Endothelial cell of umbilical vein (primary cell): Measurements from ENCODE around the gene PEAR1. TPM values are rescaled to one million over a fixed set of nuclear protein-coding genes. Genes with fewer than 3 reads are reported as not detected.

Source experiments
- BruUV-seq: library from RNA; stranded (reverse); fragments of 400-500 nt; replicated peaks from 2 replicates; lab custom pipeline; 2021; lab: Mats Ljungman, UMichigan
- CTCF ChIA-PET: fragments of 300-600, 350-600 bp; sonication (Branson Sonifier 250); formaldehyde crosslinking; loops from one replicate; lab custom pipeline; 2021; ENCODE audit warnings: antibody characterized with exemption, inconsistent platforms; lab: Charles Lee
- POLR2A ChIA-PET: fragments of 300-600, 350-600 bp; sonication (Branson Sonifier 250); formaldehyde crosslinking; loops from one replicate; lab custom pipeline; 2021; ENCODE audit warnings: antibody characterized with exemption, inconsistent platforms; lab: Charles Lee
- DNase-seq: peaks from one replicate; pipeline ENCODE4 v3.0.0-alpha.2; 2011; ENCODE audit warnings: low read depth, low spot score
- FAIRE-seq: peaks from 2 replicates; lab custom pipeline; 2011; peaks lifted over from hg19 to GRCh38; lab: Jason Lieb, UNC
- H2AFZ ChIP-seq: 2 replicates; pipeline ENCODE4 v1.6.0; 2012; ENCODE audit warnings: low read depth, low read length, control low read depth, inconsistent platforms
- H3K27ac ChIP-seq: 2 replicates; pipeline ENCODE4 v1.5.1; 2011; ENCODE audit warnings: low read depth, mild to moderate bottlenecking, control low read depth, low read length, moderate library complexity; ENCODE audit not compliant: insufficient read depth
- H3K27me3 ChIP-seq, 2 experiments: 2 replicates each; pipeline versions ENCODE4 v1.6.0 to v1.6.1; 2011; ENCODE audit warnings: low read length in 2 of 2, mixed read lengths in 1 of 2; ENCODE audit not compliant: control insufficient read depth in 2 of 2, insufficient read depth in 2 of 2
- H3K36me3 ChIP-seq, 2 experiments: 2 replicates in 1 of 2; 3 replicates in 1 of 2; pipeline ENCODE4 v1.5.1; 2011; ENCODE audit warnings: low read length in 2 of 2, mild to moderate bottlenecking in 1 of 2, moderate library complexity in 1 of 2; ENCODE audit not compliant: control insufficient read depth in 2 of 2, insufficient read depth in 2 of 2; ENCODE audit errors: extremely low read depth in 1 of 2
- H3K4me1 ChIP-seq: 3 replicates; pipeline ENCODE4 v1.5.1; 2011; ENCODE audit warnings: mild to moderate bottlenecking, low read length; ENCODE audit not compliant: control insufficient read depth, insufficient read depth; ENCODE audit errors: extremely low read depth
- H3K4me2 ChIP-seq: 2 replicates; pipeline ENCODE4 v1.6.1; 2011; ENCODE audit warnings: low read length, control low read depth, mixed read lengths; ENCODE audit not compliant: insufficient read depth
- H3K4me3 ChIP-seq, 3 experiments: fragments of 200-600 bp in 1 of 3; sonication (generic), shearing (Covaris generic) in 1 of 3; replicated peaks in 1 of 3; 2 replicates each; pipeline ENCODE4 v1.5.1; 2011 to 2016; ENCODE audit warnings: control low read depth in 3 of 3, low read length in 3 of 3, mild to moderate bottlenecking in 2 of 3, inconsistent platforms in 1 of 3, low read depth in 1 of 3, moderate library complexity in 1 of 3; ENCODE audit not compliant: insufficient read depth in 1 of 3
- H3K79me2 ChIP-seq: 2 replicates; pipeline ENCODE4 v1.6.0; 2012; ENCODE audit warnings: low read length, inconsistent platforms; ENCODE audit not compliant: control insufficient read depth, insufficient read depth
- H3K9ac ChIP-seq: replicated peaks from 2 replicates; pipeline ENCODE3; 2011; ENCODE audit warnings: low read length, control low read depth; ENCODE audit not compliant: insufficient read depth; ENCODE audit errors: extremely low read depth
- H3K9me1 ChIP-seq: replicated peaks from 3 replicates; pipeline ENCODE4 v1.6.0; 2011; ENCODE audit warnings: mild to moderate bottlenecking, low read length; ENCODE audit not compliant: control insufficient read depth, insufficient read depth; ENCODE audit errors: extremely low read depth
- H3K9me3 ChIP-seq: replicated peaks from 2 replicates; pipeline ENCODE4 v1.5.1; 2012; ENCODE audit warnings: low read length, inconsistent platforms; ENCODE audit not compliant: control insufficient read depth, insufficient read depth
- H4K20me1 ChIP-seq: replicated peaks from 2 replicates; pipeline ENCODE3; 2011; ENCODE audit warnings: mild to moderate bottlenecking, low read length; ENCODE audit not compliant: control insufficient read depth, insufficient read depth; ENCODE audit errors: extremely low read depth
- EZH2 ChIP-seq: IDR thresholded peaks from 2 replicates; pipeline ENCODE4 v1.6.1; 2012; ENCODE audit warnings: borderline replicate concordance, low read depth, mild to moderate bottlenecking, moderate library complexity, low read length, inconsistent platforms; ENCODE audit not compliant: severe bottlenecking
- FOS ChIP-seq: IDR thresholded peaks from 2 replicates; pipeline ENCODE4 v1.6.1; 2011; ENCODE audit warnings: mild to moderate bottlenecking, low read length, moderate library complexity, borderline replicate concordance; ENCODE audit not compliant: insufficient read depth
- GATA2 ChIP-seq: IDR thresholded peaks from 2 replicates; pipeline ENCODE4 v1.7.0; 2011; ENCODE audit warnings: low read depth, mild to moderate bottlenecking, moderate library complexity, mixed read lengths, low read length; ENCODE audit not compliant: insufficient read length, insufficient read depth
- JUN ChIP-seq: IDR thresholded peaks from 2 replicates; pipeline ENCODE4 v1.6.1; 2011; ENCODE audit warnings: borderline replicate concordance, low read depth; ENCODE audit not compliant: insufficient read length, insufficient read depth
- MYC ChIP-seq: IDR thresholded peaks from one replicate; pipeline ENCODE4 v1.6.1; 2011; ENCODE audit warnings: mild to moderate bottlenecking, low read depth, low read length
- POLR2A ChIP-seq: IDR thresholded peaks from 2 replicates; pipeline ENCODE4 v1.6.1; 2012; ENCODE audit warnings: low read depth, mild to moderate bottlenecking, control low read depth, low read length
- POLR2AphosphoS5 ChIP-seq: IDR thresholded peaks from 2 replicates; pipeline ENCODE4 v1.6.1; 2012; ENCODE audit warnings: low read depth, mild to moderate bottlenecking, control low read depth, low read length, moderate library complexity; ENCODE audit not compliant: insufficient read depth
- dilution Hi-C: fragments of 300-500 bp; cut with MboI; formaldehyde crosslinking; loops from one replicate; pipeline ENCODE4 v1.15.0; 2019; ENCODE audit warnings: low sequenced_read_pairs; ENCODE audit not compliant: extremely low pct_ligation_motif_present
- intact Hi-C: fragments of 100-400 bp; cut with micrococcal nuclease; formaldehyde crosslinking; loops from one replicate; pipeline ENCODE4 v1.10.0; 2022
- polyA plus RNA-seq, 4 experiments: library from polyadenylated mRNA; depleted of rRNA in 3 of 4; stranded (reverse) in 3 of 4; unstranded in 1 of 4; fragments of >200 nt; gene quantifications; 2 replicates each; pipeline versions ENCODE4 v1.2.1 to v1.2.3, GENCODE V29; 2011 to 2012; ENCODE audit warnings: missing spikeins in 1 of 4
- total RNA-seq: library from RNA; stranded (reverse); gene quantifications from 2 replicates; pipeline ENCODE4 v1.2.3, GENCODE V29; 2021
- TF ChIP-seq, protein P1 (sequence below), 2 donors: IDR thresholded peaks; 1 replicate in 1 of 2; 2 replicates in 1 of 2; pipeline ENCODE4 v1.5.1; 2011; ENCODE audit warnings: low read length in 2 of 2, mild to moderate bottlenecking in 2 of 2, moderate library complexity in 2 of 2, control low read depth in 1 of 2, inconsistent platforms in 1 of 2, low read depth in 1 of 2; ENCODE audit not compliant: insufficient read depth in 1 of 2; ENCODE audit errors: extremely low read depth in 1 of 2
- TF ChIP-seq, protein P2 (sequence below): IDR thresholded peaks from 2 replicates; pipeline ENCODE4 v1.6.1; 2011; ENCODE audit not compliant: insufficient read depth, insufficient read length

PEAR1 gene
- total and polyA plus RNA-seq, 2 donors (not counting 3 experiments of a cell fraction or from before 2014, with no cell fraction given), result 90.7 to 106 TPM

DNA sequence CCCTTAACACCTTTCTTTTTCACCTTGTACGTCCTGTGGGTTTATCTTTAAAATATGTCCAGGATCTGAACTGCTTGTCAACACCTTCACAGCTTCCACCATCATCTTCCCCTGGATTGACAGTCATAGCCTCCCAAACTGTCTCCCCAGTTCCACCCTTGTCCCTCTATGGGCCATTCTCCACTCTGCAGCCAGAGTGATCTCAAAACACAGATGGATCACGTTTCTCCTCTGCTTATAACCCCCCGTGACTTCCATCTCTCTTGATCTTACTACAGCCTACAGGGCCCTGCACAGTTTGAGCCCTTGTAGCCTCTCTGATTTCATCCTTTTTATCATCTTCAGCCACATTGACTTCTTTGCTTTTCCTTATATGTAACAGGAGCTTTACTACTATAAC lies 38.9 kb upstream of the PEAR1 start:
- no peak for DNase-seq
- CTCF ChIA-PET, result interaction anchor here (1.5 to 10.5 kb wide), 3 partner anchors 17 to 164 kb away, joined by 3 to 336 read pairs (median 144); partner anchors contain the start of genes ISG20L2 and METTL25B
- no peak for TF ChIP-seq POLR2AphosphoS5
- TF ChIP-seq, protein P1, sequence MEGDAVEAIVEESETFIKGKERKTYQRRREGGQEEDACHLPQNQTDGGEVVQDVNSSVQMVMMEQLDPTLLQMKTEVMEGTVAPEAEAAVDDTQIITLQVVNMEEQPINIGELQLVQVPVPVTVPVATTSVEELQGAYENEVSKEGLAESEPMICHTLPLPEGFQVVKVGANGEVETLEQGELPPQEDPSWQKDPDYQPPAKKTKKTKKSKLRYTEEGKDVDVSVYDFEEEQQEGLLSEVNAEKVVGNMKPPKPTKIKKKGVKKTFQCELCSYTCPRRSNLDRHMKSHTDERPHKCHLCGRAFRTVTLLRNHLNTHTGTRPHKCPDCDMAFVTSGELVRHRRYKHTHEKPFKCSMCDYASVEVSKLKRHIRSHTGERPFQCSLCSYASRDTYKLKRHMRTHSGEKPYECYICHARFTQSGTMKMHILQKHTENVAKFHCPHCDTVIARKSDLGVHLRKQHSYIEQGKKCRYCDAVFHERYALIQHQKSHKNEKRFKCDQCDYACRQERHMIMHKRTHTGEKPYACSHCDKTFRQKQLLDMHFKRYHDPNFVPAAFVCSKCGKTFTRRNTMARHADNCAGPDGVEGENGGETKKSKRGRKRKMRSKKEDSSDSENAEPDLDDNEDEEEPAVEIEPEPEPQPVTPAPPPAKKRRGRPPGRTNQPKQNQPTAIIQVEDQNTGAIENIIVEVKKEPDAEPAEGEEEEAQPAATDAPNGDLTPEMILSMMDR (IDR thresholded peaks at IDR 0.05; ENCODE audit: extremely low read depth in 1 of 2, insufficient read depth in 1 of 2, low read depth in 1 of 2, low read length in 2 of 2), result no peak
- no peak for TF ChIP-seq POLR2A
- TF ChIP-seq, protein P2, sequence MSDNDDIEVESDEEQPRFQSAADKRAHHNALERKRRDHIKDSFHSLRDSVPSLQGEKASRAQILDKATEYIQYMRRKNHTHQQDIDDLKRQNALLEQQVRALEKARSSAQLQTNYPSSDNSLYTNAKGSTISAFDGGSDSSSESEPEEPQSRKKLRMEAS, result no peak
- TF ChIP-seq EZH2, result no peak
- no peak for TF ChIP-seq JUN
- TF ChIP-seq FOS, result no peak
- TF ChIP-seq GATA2, result no peak
- TF ChIP-seq MYC, result no peak
- H3K79me2 ChIP-seq, result no peaks in the 10 kb centered on the region
- no peak overlapping the region for H2AFZ ChIP-seq
- dilution Hi-C loops (no loop called here), intact Hi-C loops (no loop called here)
- H3K4me1 ChIP-seq, result peaks cover 13% of the 10 kb centered on the region
- no peak overlapping the region for H3K9ac ChIP-seq
- no peak for FAIRE-seq
- H3K27ac ChIP-seq, result no peak overlapping the region
- H3K36me3 ChIP-seq, result no peaks in the 10 kb centered on the region
- POLR2A ChIA-PET, result no interaction called here
- H3K4me2 ChIP-seq, result no peak overlapping the region
- no peaks in the 10 kb centered on the region for H3K9me3 ChIP-seq
- BruUV-seq, result no TSS peak
- H3K9me1 ChIP-seq, result no peaks in the 10 kb centered on the region
- H4K20me1 ChIP-seq, result no peaks in the 10 kb centered on the region
- no peak overlapping the region for H3K4me3 ChIP-seq
- H3K27me3 ChIP-seq, result peaks cover 24 to 36% of the 10 kb centered on the region in 2 experiments
